RWPE2 (cell line): ENCODE data around the gene PNLDC1.
"Not testable (repeated sequence)": the region's sequence is repeated elsewhere in the genome, so short reads cannot be mapped to it uniquely, and the experiment has no call there.

Experiments
- ATAC-seq: fragments of 200-7000 bp; cut with Tn5 transposase; 3 replicates; pipeline ENCODE4 v1.9.1; 2021; ENCODE audit warnings: low read depth
- DNase-seq: peaks from one replicate; pipeline ENCODE4 v3.0.0-alpha.2; 2020; ENCODE audit warnings: low spot score
- H3K27ac ChIP-seq: fragments of 450-650 bp; 2 replicates; pipeline ENCODE4 v1.5.1; 2017; ENCODE audit warnings: mild to moderate bottlenecking; ENCODE audit not compliant: poor library complexity, severe bottlenecking
- H3K27me3 ChIP-seq: fragments of 250-450 bp; sonication (Bioruptor Pico); 2 replicates; pipeline ENCODE4 v1.5.1; 2021; ENCODE audit warnings: mild to moderate bottlenecking, moderate library complexity; ENCODE audit not compliant: insufficient read depth, poor library complexity, severe bottlenecking
- H3K36me3 ChIP-seq: fragments of 250-450 bp; sonication (Bioruptor Pico); 2 replicates; pipeline ENCODE4 v1.5.1; 2020; ENCODE audit warnings: low read depth, mild to moderate bottlenecking, moderate library complexity
- H3K4me1 ChIP-seq: fragments of 250-450 bp; sonication (Bioruptor Pico); 2 replicates; pipeline ENCODE4 v1.5.1; 2021; ENCODE audit warnings: mild to moderate bottlenecking, moderate library complexity; ENCODE audit not compliant: insufficient read depth, poor library complexity, severe bottlenecking
- H3K4me3 ChIP-seq: fragments of 250-450 bp; sonication (Bioruptor Pico); 2 replicates; pipeline ENCODE4 v1.5.1; 2021; ENCODE audit warnings: mild to moderate bottlenecking, moderate library complexity; ENCODE audit not compliant: severe bottlenecking
- H3K9me3 ChIP-seq: fragments of 250-450 bp; sonication (Bioruptor Pico); 2 replicates; pipeline ENCODE4 v1.5.1; 2021; ENCODE audit warnings: mild to moderate bottlenecking, moderate library complexity; ENCODE audit not compliant: severe bottlenecking
- CTCF ChIP-seq: fragments of 450-650 bp; IDR thresholded peaks from one replicate; pipeline ENCODE4 v1.5.1; 2017; ENCODE audit warnings: mild to moderate bottlenecking, moderate library complexity; ENCODE audit not compliant: poor library complexity, severe bottlenecking

PNLDC1 gene

GRCh38 chr6:159808647-159809046 is 8.6 kb downstream of the PNLDC1 start:
- TF ChIP-seq CTCF, result no peak
- H3K36me3 ChIP-seq, result peaks cover 8% of the 10 kb centered on the region
- ATAC-seq, result no peak
- no peak for DNase-seq
- no peaks in the 10 kb centered on the region for H3K27me3 ChIP-seq
- peaks cover 5% of the 10 kb centered on the region for H3K4me1 ChIP-seq
- H3K27ac ChIP-seq, result no peak overlapping the region
- H3K4me3 ChIP-seq, result no peak overlapping the region
- H3K9me3 ChIP-seq, result no peaks in the 10 kb centered on the region

DNA sequence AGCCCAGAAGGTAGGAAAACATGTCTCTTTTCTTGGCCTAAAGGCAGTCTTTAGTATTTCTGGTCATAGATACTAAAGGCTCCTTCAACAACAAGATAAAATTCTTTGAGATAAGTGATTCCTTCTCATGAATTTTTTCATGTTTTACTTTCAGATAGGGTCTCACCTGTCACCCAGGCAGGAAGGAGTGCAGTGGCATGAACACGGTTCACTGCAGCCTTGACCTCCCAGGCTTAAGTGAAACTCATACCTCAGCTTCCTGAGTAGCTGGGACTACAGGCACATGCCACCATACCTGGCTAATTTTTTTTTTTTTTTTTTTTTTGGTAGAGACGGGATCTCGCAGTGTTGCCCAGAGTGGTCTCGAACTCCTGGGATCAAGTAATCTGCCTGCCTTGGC is 9.1 kb downstream of the PNLDC1 start:
- H3K27me3 ChIP-seq, result no peaks in the 10 kb centered on the region
- no peak for TF ChIP-seq CTCF
- ATAC-seq (no peak), DNase-seq (no peak)
- H3K4me1 ChIP-seq, result peaks cover 5% of the 10 kb centered on the region
- H3K27ac ChIP-seq, result no peak overlapping the region
- H3K4me3 ChIP-seq, result no peak overlapping the region
- H3K9me3 ChIP-seq, result no peaks in the 10 kb centered on the region
- H3K36me3 ChIP-seq, result peaks cover 8% of the 10 kb centered on the region

DNA sequence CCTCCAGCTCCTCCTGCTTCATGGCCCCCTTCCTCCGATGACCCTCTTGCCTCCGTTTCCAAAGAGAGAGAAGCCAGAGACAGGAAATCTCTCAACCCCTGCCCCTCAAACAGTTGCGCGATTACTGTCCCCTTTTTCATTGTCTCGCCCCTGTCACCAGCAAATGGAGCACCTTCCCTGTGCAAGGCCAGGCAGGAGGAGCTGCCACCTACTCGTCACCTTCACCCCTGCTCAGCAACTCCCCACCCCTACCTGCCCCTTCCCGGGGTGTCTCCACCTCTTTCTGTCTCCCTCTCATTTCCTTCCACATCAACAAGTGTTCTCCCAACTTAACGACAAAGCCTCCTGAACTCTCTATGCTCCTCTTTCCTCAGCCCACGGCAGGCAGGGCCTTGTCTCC is 13.7 kb downstream of the PNLDC1 start:
- no peaks in the 10 kb centered on the region for H3K4me1 ChIP-seq
- ATAC-seq (no peak), DNase-seq (no peak)
- no peak overlapping the region for H3K27ac ChIP-seq
- H3K9me3 ChIP-seq, result no peaks in the 10 kb centered on the region
- no peak for TF ChIP-seq CTCF
- H3K4me3 ChIP-seq, result no peak overlapping the region
- no peaks in the 10 kb centered on the region for H3K27me3 ChIP-seq
- no peaks in the 10 kb centered on the region for H3K36me3 ChIP-seq

DNA sequence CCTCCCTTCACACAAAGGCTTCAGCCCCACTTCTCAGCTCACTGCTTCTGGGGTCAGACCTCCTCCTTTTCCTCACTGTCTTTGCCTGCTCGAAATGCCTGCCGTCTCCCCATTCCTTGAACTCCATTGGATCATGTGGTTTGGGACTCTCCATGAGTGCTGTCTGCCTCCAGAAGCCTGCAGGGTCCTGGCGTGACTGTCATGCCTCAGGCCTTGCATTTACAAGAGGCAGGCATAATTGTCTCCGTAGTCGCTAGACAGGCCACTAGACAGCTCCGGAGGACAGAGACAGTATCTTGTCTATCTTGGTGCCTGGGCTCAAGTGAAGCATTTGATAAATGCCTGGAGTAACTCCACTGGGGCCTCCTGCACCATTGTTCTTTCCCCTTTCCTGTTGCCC is 15.3 kb downstream of the PNLDC1 start:
- ATAC-seq, result no peak
- H3K9me3 ChIP-seq, result no peaks in the 10 kb centered on the region
- H3K27me3 ChIP-seq, result no peaks in the 10 kb centered on the region
- DNase-seq, result no peak
- no peaks in the 10 kb centered on the region for H3K4me1 ChIP-seq
- H3K27ac ChIP-seq, result no peak overlapping the region
- no peak for TF ChIP-seq CTCF
- H3K4me3 ChIP-seq, result no peak overlapping the region
- no peaks in the 10 kb centered on the region for H3K36me3 ChIP-seq

DNA sequence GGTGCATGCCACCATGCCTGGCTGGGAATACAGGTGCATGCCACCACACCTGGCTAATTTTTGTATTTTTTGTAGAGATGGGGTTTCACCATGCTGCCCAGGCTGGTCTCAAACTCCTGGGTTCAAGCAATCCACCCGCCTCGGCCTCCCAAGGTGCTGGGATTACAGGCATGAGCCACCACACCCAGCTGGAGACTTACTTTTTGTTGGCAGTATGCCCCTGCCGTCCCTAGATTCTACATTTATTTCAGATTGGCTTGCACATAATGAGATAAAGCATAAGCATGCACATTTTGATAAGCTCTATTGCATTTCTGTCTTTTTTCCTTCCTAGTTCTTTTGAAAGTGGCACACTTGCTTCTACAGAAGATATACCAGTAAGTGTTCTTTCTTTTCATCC is 16.7 kb downstream of the PNLDC1 start:
- H3K4me1 ChIP-seq, H3K27ac ChIP-seq, H3K27me3 ChIP-seq, H3K36me3 ChIP-seq, H3K4me3 ChIP-seq, ATAC-seq, H3K9me3 ChIP-seq, DNase-seq: not testable (repeated sequence)
